GM12892 (cell line): Measurements from ENCODE around the gene PATJ.

Source experiments
- POLR2A ChIP-seq: IDR thresholded peaks from 2 replicates; pipeline ENCODE4 v1.6.1; 2011; ENCODE audit warnings: low read depth, low read length, control low read depth
- POLR2AphosphoS5 ChIP-seq: IDR thresholded peaks from 2 replicates; pipeline ENCODE4 v1.6.1; 2011; ENCODE audit warnings: low read depth, low read length, control low read depth
- TAF1 ChIP-seq: IDR thresholded peaks from 2 replicates; pipeline ENCODE4 v1.6.1; 2011; ENCODE audit warnings: low read depth, mild to moderate bottlenecking, control low read depth, low read length, borderline replicate concordance

DNA sequence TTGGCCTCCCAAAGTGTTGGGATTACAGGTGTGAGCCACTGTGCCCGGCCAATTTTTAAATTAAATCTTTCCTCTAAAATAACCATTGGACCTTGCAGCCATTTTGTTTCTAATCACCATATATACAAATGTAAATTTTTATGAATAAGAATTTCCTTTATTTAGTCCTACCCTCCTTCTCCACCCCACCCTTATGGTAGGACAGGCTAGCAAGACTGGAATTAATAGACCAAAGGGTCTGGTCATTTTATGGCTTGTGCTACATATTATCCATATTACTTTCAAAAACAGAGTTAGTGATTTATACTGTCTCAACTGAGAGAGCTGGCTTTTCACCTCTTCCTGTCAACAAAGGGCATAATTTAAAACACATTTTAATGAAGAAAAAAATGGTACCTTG lies 478.9 kb downstream of the PATJ start:
- TF ChIP-seq POLR2A (no peak), POLR2AphosphoS5 (no peak), TAF1 (no peak)
